Measurements from ENCODE around the gene TTBK1.
"Not testable (repeated sequence)": the region's sequence is repeated elsewhere in the genome, so short reads cannot be mapped to it uniquely, and the experiment has no call there.

Gene TTBK1

GRCh38 chr6:43287717-43288679 lies 44.7 kb downstream of the TTBK1 start:
- no peak for DNase-seq (ENCODE audit: low read depth)

GRCh38 chr6:43290339-43290904 lies 47.1 kb downstream of the TTBK1 start:
- no peak for DNase-seq (ENCODE audit: low read depth)

DNA sequence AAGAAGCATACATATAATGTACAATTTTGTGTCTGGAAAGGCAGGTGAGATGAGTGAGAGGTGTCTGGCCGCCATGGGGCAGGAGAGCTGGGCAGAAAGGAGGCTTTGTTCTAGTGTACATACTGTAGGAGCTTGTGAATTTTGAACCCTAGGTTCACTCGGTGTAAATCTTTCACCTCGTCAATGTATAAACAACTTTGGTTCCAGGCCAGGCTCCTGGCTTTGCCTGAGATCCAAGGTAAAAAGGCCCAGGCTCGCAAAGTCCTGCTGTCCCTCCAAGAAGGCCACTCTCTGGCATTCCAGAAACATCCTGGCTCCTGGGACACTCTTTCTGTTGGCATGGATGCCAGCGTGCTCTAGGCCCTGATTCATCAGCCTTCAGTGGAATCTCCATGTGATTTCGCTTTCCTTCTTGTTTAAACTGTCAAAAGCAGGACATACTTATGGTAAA lies 47.6 kb downstream of the TTBK1 start:
- DNase-seq (ENCODE audit: low read depth), result no peak

DNA sequence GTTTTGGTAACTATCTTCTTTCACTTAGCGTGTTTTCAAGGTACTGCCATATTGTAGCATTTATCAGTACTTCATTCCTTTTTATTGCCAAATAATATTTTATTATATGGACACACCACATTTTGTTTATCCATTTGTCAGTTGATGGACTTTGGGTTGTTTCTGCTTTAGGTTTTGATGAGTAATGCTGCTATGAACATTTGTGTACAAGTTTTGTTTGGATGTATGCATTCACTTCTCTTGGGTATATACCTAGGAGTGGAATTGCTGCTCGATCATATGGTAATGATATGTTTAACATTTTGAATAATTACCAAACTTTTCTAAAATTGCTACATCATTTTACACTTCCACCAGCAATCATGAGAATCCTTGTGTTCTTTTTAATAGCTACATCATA lies 48.4 kb downstream of the TTBK1 start:
- DNase-seq (ENCODE audit: low read depth), result no peak

DNA sequence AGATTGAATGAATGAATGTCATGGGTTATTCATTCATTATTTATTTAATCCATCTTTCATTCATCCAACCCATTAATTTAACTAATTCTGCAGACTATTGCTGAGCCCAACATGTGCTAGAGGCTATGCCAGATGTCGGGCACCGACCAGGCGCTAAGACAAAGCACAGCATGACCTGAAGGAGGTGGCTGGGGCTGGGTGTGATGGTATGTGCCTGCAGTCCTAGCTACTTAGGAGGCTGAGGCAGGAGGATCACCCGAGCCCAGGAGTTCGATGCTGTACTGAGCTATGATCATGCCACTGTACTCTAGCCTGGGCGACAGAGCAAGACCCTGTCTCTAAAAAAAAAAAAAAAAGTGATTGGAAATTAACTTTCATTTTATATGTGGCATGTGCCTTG lies 49.1 kb downstream of the TTBK1 start:
- no peak for DNase-seq (ENCODE audit: low read depth)

- no peak for DNase-seq (ENCODE audit: low read depth)
These were observed 49.6 kb downstream of the TTBK1 start for GRCh38 chr6:43292763-43293318.

- no peak for DNase-seq (ENCODE audit: low read depth)
These were observed 50.4 kb downstream of the TTBK1 start for GRCh38 chr6:43293698-43294097.

DNA sequence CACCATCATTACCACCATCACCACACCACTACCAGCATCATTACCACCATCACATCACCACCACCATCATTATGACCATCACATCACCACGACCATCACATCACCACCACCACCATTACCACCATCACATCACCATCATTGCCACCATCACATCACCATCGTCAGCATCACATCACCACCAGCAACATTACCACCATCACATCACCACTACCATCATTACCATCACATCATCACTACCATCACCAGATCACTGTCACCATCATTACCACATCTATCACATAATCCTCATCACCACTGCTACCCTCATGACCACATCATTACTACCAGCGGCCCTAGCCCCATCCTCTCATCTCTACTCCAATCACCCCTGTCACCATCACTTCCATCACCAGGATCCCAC lies 51.3 kb downstream of the TTBK1 start:
- no peak for DNase-seq (ENCODE audit: low read depth)

- DNase-seq (ENCODE audit: low read depth), result no peak
These were observed 52.2 kb downstream of the TTBK1 start for GRCh38 chr6:43295456-43295855.

DNA sequence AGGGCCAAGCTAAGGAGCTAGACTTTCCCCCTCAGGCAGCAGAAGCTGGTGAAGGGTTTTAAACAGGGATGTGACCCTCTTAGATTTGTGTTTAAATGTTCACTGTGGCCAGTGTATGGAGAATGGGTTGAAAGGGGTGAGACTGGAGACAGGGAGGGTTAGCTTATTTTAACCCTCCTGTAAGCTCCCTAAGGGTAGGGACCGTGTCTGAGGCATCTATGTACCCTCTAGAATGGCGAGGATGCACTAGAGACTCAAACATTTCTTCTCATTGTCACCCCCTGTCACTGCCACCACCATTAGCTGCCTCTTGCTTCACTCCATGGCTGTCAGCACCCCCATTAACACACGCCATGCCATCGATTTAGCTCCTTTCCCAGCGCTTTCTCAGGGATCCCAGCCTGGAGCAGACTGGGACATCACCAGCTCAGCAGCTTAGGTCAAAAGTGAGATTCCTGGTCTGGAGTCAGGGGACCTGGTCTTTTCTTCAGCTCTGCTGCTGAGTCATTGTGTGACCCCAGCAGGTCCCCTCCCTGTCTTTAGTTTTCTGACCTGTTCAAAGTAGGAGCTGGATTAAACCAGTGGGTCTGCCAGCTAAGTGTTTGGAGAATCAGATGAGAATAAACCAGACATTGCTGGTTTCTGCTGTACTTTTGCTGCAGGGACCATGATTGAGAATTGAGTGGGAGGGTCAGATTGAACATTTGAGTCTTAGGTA lies 53.7 kb downstream of the TTBK1 start:
- no peak for DNase-seq (ENCODE audit: low read depth)

DNA sequence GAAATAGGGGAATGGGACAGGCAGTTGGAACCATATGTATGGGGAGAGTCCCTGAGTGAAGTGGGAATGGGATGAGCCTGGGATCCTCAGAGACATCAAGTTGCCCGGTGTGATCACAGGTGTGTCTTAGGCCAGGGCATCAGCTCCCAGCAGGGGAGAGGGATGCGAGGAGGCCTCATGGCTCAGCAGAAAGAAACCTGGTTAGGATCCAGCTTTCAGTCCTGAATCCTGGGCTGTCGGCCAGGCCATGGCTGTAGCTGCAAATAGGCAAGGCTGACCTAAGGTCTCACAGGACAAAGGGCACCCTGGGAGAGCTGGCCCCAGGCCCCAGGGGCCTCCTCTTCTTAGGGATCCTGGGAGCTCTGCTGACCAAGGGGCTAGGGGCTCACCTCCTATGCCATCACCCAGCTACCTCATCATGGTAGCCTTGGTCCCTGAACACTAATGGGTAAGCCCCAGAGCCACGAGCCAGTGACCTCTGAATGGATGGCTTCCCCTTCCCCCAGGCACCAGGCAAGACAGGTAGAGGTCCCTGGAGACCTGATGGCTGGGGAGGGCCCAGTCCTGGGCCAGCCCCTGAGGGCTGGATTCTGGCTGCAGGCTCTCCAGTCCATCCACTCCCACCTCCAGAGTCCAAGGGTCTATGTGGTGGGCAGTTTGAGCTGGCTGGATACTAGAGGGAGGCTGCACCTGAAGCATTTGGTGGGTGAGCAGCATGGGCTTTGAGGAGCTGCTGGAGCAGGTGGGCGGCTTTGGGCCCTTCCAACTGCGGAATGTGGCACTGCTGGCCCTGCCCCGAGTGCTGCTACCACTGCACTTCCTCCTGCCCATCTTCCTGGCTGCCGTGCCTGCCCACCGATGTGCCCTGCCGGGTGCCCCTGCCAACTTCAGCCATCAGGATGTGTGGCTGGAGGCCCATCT lies 54.6 kb downstream of the TTBK1 start, which contains the start of gene SLC22A7:
Gene SLC22A7, plus strand, starts transcription at position 617 of the 921 bp plus-strand sequence. Its CDS starts 99 bp downstream, at position 716.
- no peak for DNase-seq (ENCODE audit: low read depth)

GRCh38 chr6:43298565-43299337 lies 55.5 kb downstream of the TTBK1 start:
- DNase-seq (ENCODE audit: low read depth), result no peak

DNA sequence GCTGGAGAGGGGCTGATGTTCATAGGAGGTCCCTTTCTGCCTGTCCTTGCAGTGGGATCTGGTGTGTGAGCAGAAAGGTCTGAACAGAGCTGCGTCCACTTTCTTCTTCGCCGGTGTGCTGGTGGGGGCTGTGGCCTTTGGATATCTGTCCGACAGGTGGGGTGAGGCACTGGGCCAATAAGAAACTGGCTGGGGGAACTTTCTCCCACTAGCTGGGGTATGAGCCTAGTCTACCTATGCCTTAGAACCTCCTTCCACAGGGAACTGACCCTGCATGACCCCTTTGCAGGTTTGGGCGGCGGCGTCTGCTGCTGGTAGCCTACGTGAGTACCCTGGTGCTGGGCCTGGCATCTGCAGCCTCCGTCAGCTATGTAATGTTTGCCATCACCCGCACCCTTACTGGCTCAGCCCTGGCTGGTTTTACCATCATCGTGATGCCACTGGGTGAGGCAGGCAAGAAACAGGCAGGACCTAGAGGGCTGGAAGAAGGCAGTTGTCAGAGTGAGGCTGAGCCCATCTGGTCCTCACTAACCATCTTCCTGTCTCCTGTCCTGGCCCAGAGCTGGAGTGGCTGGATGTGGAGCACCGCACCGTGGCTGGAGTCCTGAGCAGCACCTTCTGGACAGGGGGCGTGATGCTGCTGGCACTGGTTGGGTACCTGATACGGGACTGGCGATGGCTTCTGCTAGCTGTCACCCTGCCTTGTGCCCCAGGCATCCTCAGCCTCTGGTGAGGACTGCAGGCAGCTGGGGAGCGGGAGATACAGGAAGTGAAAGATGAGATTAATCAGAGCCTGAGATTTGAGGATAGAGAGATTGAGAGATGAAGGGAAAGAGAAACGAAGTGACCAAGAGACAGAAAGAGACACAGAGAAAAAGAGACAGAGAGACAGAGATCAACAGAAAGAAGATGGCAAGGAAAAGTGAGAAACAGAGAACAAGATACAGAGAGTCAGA lies 56.3 kb downstream of the TTBK1 start:
- no peak for DNase-seq (ENCODE audit: low read depth)

DNA sequence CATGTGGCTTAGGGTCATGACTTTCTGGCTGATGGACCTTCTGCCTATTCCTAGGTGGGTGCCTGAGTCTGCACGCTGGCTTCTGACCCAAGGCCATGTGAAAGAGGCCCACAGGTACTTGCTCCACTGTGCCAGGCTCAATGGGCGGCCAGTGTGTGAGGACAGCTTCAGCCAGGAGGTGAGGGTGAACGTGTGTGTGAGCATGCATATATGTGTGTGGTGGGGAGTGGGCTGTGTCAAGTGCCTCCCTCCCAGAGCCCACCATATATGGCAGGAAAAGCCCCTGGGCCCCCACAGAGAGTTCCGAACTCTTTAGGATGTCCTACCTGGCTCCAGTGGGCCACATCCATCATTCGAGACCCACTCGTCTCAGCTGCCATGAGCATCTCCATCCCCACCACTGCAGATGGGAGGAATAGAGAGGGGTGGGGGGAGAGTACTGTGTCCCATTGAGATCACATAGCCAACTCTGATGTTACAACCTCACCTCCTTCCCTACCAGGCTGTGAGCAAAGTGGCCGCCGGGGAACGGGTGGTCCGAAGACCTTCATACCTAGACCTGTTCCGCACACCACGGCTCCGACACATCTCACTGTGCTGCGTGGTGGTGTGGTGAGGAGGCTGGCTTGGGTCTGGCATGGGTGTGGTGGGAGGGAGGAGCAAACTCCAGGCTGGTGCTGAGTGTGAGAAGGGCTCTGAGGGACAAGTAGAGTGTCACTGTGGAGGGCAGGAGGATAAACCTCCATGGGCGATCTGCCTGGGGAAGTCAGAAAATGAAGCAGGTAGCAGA lies 58.0 kb downstream of the TTBK1 start:
- no peak for DNase-seq (ENCODE audit: low read depth)

GRCh38 chr6:43302126-43302525 lies 58.8 kb downstream of the TTBK1 start:
- DNase-seq (ENCODE audit: low read depth), result no peak

- DNase-seq (ENCODE audit: low read depth), result not testable (repeated sequence)
These were observed 59.7 kb downstream of the TTBK1 start for GRCh38 chr6:43303006-43303405.

DNA sequence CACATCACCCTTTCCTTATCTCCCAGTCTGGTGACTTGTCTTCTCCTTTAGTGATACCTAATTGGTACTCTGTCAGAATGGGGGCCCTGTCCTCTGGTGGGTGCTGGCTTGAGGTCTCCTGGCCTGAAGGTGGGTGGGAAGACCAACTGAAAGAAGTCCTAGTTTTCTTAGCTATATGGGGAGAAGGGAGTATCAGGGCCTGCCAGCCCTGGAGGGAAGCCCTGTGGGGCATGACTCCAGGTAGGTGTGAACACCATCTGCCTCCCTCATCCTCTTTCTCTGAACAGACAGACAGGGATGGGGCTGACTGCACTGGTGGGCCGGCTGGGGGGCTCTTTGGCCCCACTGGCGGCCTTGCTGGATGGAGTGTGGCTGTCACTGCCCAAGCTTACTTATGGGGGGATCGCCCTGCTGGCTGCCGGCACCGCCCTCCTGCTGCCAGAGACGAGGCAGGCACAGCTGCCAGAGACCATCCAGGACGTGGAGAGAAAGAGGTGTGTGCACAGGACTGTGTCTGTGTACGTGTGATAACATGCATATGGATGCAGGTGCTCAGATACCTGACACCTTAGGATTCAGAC lies 60.6 kb downstream of the TTBK1 start:
- no peak for DNase-seq (ENCODE audit: low read depth)

- no peak for DNase-seq (ENCODE audit: low read depth)
These were observed 61.1 kb downstream of the TTBK1 start for GRCh38 chr6:43304361-43304760.

All from fibroblast of gingiva (primary cell).